Measurements from ENCODE around the gene KLRF2.

The KLRF2 gene

DNA sequence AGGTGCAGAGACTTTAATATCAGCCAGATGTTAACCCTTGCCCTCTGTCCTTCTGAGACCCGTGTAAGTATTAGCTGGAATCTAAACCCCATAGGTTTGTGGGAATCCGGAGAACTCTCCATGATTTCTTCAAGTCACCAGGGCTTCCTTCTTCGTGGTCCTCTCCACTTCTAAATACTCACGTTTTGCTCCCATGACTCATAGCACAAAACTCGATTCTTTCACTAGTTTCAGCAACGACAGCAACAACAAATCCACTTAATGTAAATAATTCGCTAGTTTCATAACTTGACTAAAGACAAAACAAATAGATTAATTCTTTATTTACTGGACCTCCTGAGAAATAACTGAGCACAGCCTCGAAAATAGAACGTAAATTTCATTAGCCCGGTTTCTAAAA, 55.3 kb downstream of the KLRF2 start:
- DNase-seq (ENCODE audit: low read depth, low spot score): no peak

GRCh38 chr12:9940375-9940774, 59.1 kb downstream of the KLRF2 start:
- no peak for DNase-seq (ENCODE audit: low read depth, low spot score)

GRCh38 chr12:9941838-9942237, 60.5 kb downstream of the KLRF2 start:
- DNase-seq (ENCODE audit: low read depth, low spot score): no peak

GRCh38 chr12:9943240-9943639, 62.0 kb downstream of the KLRF2 start:
- no peak for DNase-seq (ENCODE audit: low read depth, low spot score)

- DNase-seq (ENCODE audit: low read depth, low spot score): no peak
Observed at GRCh38 chr12:9944391-9944790, 63.1 kb downstream of the KLRF2 start.

Data from activated naive CD8-positive, alpha-beta T cell treated with anti-CD3 and anti-CD28 coated beads, Interleukin-2, amount 50 U/mL, for 16 hours (primary cell).